ENCODE data around the gene IL20RB. TPM values are rescaled to one million over a fixed set of nuclear protein-coding genes. Genes with fewer than 3 reads are reported as not detected.

Gene IL20RB
- total RNA-seq, 2 donors from 2014 or later, result 0.52 TPM; not detected in 1

GRCh38 chr3:136988651-136989050 is 30.9 kb downstream of the IL20RB start:
- Histone ChIP-seq H3K27me3 (no peaks in the 10 kb centered on the region), H3K27ac (no peak overlapping the region), H3K9me3 (no peaks in the 10 kb centered on the region), H3K36me3 (replicated peaks in 1 of 2; ENCODE audit: insufficient read depth in 1 of 2, low read depth in 2 of 2) (no peaks in the 10 kb centered on the region), H3K4me3 (no peak overlapping the region), H3K4me1 (no peaks in the 10 kb centered on the region)
- no peak for ATAC-seq
- intact Hi-C loops (cut with DNase I), result no loop called here
- no peak for DNase-seq
- TF ChIP-seq, protein P1, sequence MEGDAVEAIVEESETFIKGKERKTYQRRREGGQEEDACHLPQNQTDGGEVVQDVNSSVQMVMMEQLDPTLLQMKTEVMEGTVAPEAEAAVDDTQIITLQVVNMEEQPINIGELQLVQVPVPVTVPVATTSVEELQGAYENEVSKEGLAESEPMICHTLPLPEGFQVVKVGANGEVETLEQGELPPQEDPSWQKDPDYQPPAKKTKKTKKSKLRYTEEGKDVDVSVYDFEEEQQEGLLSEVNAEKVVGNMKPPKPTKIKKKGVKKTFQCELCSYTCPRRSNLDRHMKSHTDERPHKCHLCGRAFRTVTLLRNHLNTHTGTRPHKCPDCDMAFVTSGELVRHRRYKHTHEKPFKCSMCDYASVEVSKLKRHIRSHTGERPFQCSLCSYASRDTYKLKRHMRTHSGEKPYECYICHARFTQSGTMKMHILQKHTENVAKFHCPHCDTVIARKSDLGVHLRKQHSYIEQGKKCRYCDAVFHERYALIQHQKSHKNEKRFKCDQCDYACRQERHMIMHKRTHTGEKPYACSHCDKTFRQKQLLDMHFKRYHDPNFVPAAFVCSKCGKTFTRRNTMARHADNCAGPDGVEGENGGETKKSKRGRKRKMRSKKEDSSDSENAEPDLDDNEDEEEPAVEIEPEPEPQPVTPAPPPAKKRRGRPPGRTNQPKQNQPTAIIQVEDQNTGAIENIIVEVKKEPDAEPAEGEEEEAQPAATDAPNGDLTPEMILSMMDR (IDR thresholded peaks at IDR 0.05), result no peak
- no peak for TF ChIP-seq POLR2A (IDR thresholded peaks at IDR 0.05)
- 95 to 96% methylated on average over 2 of the region's 2 CpGs for WGBS, 2 donors

DNA sequence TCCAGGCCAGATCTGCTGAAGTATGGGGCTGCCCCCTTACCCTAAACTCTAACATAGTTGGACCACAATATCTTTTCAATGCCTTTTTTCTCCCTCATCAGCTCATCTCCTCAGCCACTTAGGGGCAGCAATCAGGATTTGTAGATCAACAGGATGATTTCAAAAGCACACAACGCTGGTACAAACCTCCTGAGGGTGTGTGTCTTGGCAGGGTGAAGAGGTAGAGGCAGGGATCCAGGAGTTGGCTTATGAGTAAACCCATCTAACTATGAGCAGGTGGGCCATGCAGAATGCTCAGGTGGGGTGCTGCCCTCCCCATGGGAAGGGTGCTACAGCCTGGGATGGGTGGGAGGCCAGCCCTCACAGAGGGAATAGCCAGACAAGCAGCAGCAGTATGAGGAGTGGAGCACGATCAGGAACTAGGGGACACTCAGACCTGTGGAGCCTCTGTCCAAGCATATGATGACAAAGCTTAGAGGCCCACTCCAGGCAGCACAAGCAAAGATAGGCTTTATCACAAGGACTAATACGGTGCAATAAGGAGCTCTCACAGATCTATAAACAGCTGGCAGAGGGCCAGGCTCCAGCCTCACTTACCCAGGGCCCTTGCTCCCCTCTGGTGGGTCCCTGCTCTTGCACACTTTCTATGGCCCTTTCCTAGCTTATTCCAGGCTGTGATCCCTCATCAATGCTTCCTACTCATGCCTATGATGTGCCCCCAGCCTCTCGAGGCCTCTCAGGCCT is 32.2 kb downstream of the IL20RB start:
- WGBS, 2 donors, result 69 to 75% methylated on average over 3 to 4 of the region's 4 CpGs
- DNase-seq, result peak in 1 of 4 donors; percentile 18
- ATAC-seq, result no peak
- intact Hi-C loops (cut with DNase I), result no loop called here
- Histone ChIP-seq H3K4me1 (peaks cover 7% of the 10 kb centered on the region), H3K27ac (no peak overlapping the region), H3K27me3 (no peaks in the 10 kb centered on the region), H3K9me3 (no peaks in the 10 kb centered on the region), H3K4me3 (no peak overlapping the region), H3K36me3 (replicated peaks in 1 of 2; ENCODE audit: insufficient read depth in 1 of 2, low read depth in 2 of 2) (no peaks in the 10 kb centered on the region)
- TF ChIP-seq, protein P1 (IDR thresholded peaks at IDR 0.05), result no peak
- no peak for TF ChIP-seq POLR2A (IDR thresholded peaks at IDR 0.05)

- Histone ChIP-seq H3K27ac (no peak overlapping the region), H3K36me3 (replicated peaks in 1 of 2; ENCODE audit: insufficient read depth in 1 of 2, low read depth in 2 of 2) (no peaks in the 10 kb centered on the region), H3K27me3 (no peaks in the 10 kb centered on the region), H3K9me3 (no peaks in the 10 kb centered on the region), H3K4me3 (no peak overlapping the region), H3K4me1 (peaks cover 16% of the 10 kb centered on the region)
- WGBS, 2 donors, result 82 to 87% methylated on average over 4 of the region's 4 CpGs
- ATAC-seq (no peak), DNase-seq (no peak)
- intact Hi-C loops (cut with DNase I), result no loop called here
- TF ChIP-seq POLR2A (IDR thresholded peaks at IDR 0.05), result no peak
- TF ChIP-seq, protein P1 (IDR thresholded peaks at IDR 0.05), result no peak
Observed at GRCh38 chr3:136990826-136991225, 33.0 kb downstream of the IL20RB start.

- ATAC-seq, result no peak
- no peak overlapping the region for H3K27ac ChIP-seq
- no peak for DNase-seq
- H3K4me3 ChIP-seq, result no peak overlapping the region
- H3K36me3 ChIP-seq (replicated peaks in 1 of 2; ENCODE audit: insufficient read depth in 1 of 2, low read depth in 2 of 2), result no peaks in the 10 kb centered on the region
- intact Hi-C loops (cut with DNase I), result no loop called here
- peaks cover 19% of the 10 kb centered on the region for H3K4me1 ChIP-seq
- 92 to 98% methylated on average over 2 of the region's 2 CpGs for WGBS, 2 donors
- H3K9me3 ChIP-seq, result no peaks in the 10 kb centered on the region
- TF ChIP-seq, protein P1 (IDR thresholded peaks at IDR 0.05), result no peak
- TF ChIP-seq POLR2A (IDR thresholded peaks at IDR 0.05), result no peak
- H3K27me3 ChIP-seq, result no peaks in the 10 kb centered on the region
Observed at GRCh38 chr3:136992115-136992514, 34.3 kb downstream of the IL20RB start.
